Measurements from ENCODE around the gene HYAL1.

HYAL1 gene

DNA sequence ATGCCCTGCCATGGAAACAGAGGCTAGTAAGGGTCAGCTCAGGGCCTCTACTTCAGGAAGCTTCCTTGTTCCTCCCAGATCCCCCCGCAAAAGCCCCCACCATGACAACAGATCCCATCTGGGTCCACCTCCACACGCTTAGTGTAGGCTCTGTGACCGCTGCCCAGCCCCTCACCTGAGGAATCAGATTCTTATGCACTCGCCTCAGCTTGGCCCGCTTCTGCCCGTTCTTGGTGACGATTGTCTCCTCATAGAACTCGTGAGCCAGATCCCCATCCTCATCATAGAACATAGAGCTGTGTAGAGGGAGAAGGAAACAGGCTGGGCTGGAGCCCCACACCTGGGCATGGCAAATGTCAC lies 22.8 kb upstream of the HYAL1 start:
- Mint-ChIP-seq H3K9me3 (no peaks in the 10 kb centered on the region), H3K4me3 (no peak overlapping the region), H3K36me3 (ENCODE audit: low read depth) (peaks cover 21% of the 10 kb centered on the region), H3K27me3 (ENCODE audit: low read depth) (no peaks in the 10 kb centered on the region), H3K4me1 (ENCODE audit: low read depth) (peaks cover 12% of the 10 kb centered on the region), H3K27ac (peak overlapping the region; percentile 26)
- no peak for DNase-seq (ENCODE audit: low spot score)

DNA sequence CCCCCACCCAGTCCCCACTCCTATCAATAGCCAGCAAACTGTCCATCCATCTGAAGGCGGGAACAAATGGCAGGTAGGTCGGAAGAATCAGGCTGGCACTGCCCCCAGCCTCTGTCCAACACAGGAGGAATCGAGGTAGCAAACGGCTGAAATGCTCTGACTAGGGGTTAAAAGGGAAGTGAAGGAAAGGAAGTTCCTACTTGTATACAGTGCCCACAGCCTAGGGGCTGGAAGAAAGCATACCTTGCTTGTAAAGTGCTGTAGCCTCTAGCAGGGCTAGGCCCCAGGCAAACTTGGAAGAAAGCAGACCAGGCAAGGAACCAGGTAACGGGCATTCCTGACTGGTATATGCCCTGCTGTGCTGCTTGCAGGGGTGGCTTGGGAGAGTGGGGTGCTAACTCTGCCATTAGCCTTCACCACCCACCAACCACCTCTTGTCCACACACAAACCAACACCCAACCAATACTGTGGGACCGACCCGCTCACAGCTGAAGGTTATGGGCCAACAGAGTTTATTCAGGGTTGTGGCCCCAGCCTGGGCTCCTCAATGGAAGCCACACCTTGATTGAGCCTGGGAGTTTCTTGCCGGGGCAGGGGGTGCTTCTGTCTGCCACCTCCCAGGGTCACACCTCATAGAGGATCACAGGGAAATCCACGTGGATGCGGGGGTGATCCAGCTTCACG lies 22.3 kb upstream of the HYAL1 start:
- no peak for DNase-seq (ENCODE audit: low spot score)
- Mint-ChIP-seq H3K4me1 (ENCODE audit: low read depth) (peaks cover 13% of the 10 kb centered on the region), H3K4me3 (peak overlapping the region; percentile 18)

DNA sequence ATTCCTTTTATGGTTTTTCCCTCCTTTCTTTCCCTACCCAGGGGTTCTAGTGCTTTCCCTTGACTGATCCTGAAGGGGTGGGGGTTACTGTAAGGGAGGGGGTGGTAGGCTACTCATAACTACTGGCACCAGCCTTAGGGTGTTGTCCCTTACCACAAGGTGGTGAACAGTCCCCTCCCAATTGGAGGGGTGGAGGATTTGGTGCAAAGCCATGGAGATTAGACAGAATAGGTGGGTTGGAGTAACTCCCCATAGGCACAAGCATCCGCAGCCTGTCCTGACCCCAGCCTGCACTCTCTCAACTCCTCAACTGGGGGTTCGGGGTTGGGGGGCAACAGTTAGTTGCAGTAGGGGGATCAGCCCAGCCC lies 21.7 kb upstream of the HYAL1 start:
- Mint-ChIP-seq H3K4me3 (no peak overlapping the region), H3K9me3 (no peaks in the 10 kb centered on the region), H3K36me3 (ENCODE audit: low read depth) (peaks cover 12% of the 10 kb centered on the region), H3K27me3 (ENCODE audit: low read depth) (no peaks in the 10 kb centered on the region), H3K4me1 (ENCODE audit: low read depth) (peaks cover 19% of the 10 kb centered on the region), H3K27ac (peak overlapping the region; percentile 27)
- no peak for DNase-seq (ENCODE audit: low spot score)

More for the DNA sequence above, 22.3 kb upstream of the HYAL1 start:
- H3K27me3 Mint-ChIP-seq (ENCODE audit: low read depth): no peaks in the 10 kb centered on the region
- H3K27ac Mint-ChIP-seq: no peak overlapping the region
- H3K9me3 Mint-ChIP-seq: no peaks in the 10 kb centered on the region
- peaks cover 16% of the 10 kb centered on the region for H3K36me3 Mint-ChIP-seq (ENCODE audit: low read depth)

DNA sequence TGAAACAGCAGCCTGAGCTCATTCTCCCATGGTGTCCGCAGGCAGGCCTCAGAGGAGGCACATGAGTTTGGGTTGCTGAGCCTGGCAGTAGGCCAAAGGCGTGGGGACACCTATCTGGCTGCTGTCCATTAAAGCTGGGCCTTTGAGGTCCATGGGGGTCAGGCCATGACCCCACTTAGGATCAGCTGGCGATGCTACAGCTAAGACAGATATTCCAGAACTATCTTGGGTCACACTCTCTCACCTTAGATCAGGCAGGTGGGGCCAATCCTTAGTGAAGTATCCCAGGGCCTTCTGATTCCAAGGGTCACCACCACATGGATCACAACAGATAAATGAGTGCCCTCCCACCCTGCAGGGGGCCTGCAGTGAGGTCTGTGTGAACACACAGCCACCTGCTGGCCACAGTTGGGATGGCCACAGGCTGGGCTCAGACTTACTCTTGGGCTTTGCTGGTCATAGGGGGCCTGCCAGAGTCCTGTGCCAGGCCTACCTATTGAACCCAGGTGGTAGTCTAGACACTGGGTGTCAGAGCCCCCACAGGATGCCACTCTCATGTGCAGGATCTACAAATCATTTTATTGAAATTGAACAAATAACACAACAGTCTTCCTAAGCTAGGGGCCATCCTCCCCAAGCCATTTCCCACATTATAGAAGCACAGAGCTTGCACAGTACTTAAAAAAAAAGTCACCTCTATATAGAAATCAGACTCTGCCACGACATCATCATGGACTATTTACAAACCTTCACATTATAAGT lies 21.2 kb upstream of the HYAL1 start:
- Mint-ChIP-seq H3K27me3 (ENCODE audit: low read depth) (no peaks in the 10 kb centered on the region), H3K27ac (peak overlapping the region; percentile 27), H3K4me3 (peak overlapping the region; percentile 8), H3K9me3 (no peaks in the 10 kb centered on the region), H3K4me1 (ENCODE audit: low read depth) (peaks cover 19% of the 10 kb centered on the region), H3K36me3 (ENCODE audit: low read depth) (peaks cover 7% of the 10 kb centered on the region)
- peak; percentile 53 for DNase-seq (ENCODE audit: low spot score)

DNA sequence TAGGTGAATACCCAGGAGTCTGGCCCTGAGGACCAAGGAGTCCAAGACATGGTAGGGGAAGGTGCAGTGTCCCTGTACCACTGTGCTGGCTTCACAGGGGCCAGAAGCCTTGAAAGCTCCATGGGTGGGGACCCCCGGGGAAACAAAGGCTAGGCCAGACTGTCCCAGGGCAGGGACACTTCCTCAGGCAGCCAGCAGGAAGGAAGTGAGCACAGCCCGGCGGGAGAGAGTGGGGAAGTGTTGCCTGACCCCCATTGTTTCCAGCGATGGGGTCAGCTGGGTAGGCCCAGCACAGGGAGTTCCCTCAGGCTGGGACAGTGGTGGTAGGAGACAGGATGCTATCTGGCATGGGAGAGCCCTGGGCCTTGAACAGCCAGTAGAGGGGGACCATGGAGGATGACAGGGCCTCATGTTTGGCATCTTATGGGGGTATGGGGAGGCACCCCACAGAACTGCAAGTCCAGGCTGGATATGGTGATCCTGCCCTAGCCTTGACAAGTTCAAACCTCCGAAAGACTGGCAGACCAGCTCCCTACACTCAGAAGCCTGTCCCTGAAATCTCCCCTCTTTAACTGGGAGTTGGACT lies 20.3 kb upstream of the HYAL1 start:
- no peak overlapping the region for H3K4me3 Mint-ChIP-seq
- no peak overlapping the region for H3K27ac Mint-ChIP-seq
- H3K4me1 Mint-ChIP-seq (ENCODE audit: low read depth): peaks cover 24% of the 10 kb centered on the region
- no peaks in the 10 kb centered on the region for H3K27me3 Mint-ChIP-seq (ENCODE audit: low read depth)
- peaks cover 6% of the 10 kb centered on the region for H3K36me3 Mint-ChIP-seq (ENCODE audit: low read depth)
- no peaks in the 10 kb centered on the region for H3K9me3 Mint-ChIP-seq
- DNase-seq (ENCODE audit: low spot score): no peak

DNA sequence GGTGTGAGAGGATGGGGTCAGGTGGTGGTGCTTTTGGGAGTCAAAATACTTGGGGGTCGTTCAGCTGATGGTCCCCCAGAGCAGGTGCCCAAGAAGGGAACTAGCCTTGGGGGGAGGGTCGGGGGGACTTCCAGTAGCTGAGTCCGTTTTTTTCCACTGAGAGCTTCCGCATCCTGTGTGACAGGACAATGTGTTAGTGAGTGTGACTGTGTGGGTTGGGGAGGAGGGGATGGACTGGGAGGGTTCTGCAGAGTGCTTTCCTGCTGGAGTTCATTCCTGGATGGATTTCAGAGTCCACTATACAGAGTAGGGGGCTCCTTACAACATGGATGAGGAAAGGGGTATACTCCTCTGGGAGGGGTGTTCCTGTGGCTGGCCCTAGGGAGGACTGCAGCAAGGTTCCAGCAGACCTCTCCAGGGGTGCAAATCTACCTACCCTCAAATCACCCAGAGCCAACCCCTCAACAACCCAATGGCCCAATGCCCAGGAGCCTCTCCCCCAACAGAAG lies 19.8 kb upstream of the HYAL1 start:
- H3K27me3 Mint-ChIP-seq (ENCODE audit: low read depth): no peaks in the 10 kb centered on the region
- H3K4me1 Mint-ChIP-seq (ENCODE audit: low read depth): peaks cover 23% of the 10 kb centered on the region
- H3K36me3 Mint-ChIP-seq (ENCODE audit: low read depth): peaks cover 3% of the 10 kb centered on the region
- no peak overlapping the region for H3K4me3 Mint-ChIP-seq
- peak overlapping the region; percentile 43 for H3K27ac Mint-ChIP-seq
- no peak for DNase-seq (ENCODE audit: low spot score)
- H3K9me3 Mint-ChIP-seq: no peaks in the 10 kb centered on the region

DNA sequence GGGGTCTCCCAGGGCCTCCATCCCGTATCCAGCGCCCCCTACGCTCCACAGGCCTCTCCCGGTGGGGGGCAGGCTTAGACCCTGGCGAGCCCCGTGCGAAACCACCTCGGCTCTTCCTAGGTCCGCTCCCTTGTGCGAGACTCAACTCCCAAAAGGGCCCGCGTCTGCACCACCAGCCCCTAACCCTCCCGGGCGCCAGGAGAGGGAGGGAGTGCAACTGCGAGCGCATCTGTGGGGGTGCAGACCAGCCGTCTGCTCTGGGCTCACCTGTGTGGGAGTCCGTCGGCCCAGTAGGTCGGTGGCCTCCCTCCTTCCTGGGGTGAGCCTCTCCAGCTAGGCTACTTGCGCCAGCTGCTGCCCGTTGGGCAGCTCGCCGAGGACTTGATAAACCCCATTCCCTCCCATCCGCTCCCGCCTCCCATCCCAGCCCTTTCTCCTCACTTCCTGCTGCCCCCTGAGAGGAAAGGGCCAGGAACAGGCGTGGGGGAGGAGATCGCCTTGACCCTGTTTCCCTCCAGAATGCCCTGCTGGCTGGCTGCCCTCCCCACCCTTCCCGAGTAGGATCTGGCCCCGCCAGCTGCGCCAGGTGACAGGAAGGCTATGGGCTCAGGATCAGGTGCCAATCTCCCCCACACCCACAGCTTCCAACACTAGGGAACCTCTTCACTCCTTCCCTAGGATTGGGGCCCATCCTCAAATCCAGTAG lies 19.2 kb upstream of the HYAL1 start, which contains the start of gene HYAL2:
HYAL2 (minus strand) TSS at position 360 of the 706 bp plus-strand sequence. CDS start 2,256 bp downstream, outside the sequence.
- H3K9me3 Mint-ChIP-seq: no peaks in the 10 kb centered on the region
- peaks cover 3% of the 10 kb centered on the region for H3K36me3 Mint-ChIP-seq (ENCODE audit: low read depth)
- H3K4me3 Mint-ChIP-seq: peak within 1 kb of the TSS; percentile 82
- peaks cover 22% of the 10 kb centered on the region for H3K4me1 Mint-ChIP-seq (ENCODE audit: low read depth)
- peak within 1 kb of the TSS; percentile 92 for H3K27ac Mint-ChIP-seq
- H3K27me3 Mint-ChIP-seq (ENCODE audit: low read depth): no peaks in the 10 kb centered on the region
- no peak for DNase-seq (ENCODE audit: low spot score)

DNA sequence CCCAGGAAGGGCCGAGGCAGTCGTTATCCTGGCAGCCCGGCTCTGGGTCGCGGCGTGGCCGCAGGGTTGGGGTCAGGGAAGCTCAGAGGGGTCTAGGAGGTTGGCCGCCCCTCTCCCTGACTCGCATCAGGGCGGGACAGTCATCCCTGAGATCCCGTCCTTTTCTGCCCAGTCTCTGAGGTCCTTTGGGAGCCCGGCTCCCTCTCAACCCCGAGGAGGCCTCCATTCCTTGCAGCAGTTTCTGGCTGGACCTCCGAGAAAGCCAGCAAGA lies 18.7 kb upstream of the HYAL1 start:
- H3K36me3 Mint-ChIP-seq (ENCODE audit: low read depth): peaks cover 3% of the 10 kb centered on the region
- H3K4me1 Mint-ChIP-seq (ENCODE audit: low read depth): peaks cover 20% of the 10 kb centered on the region
- no peaks in the 10 kb centered on the region for H3K9me3 Mint-ChIP-seq
- H3K27me3 Mint-ChIP-seq (ENCODE audit: low read depth): no peaks in the 10 kb centered on the region
- H3K27ac Mint-ChIP-seq: no peak overlapping the region
- no peak for DNase-seq (ENCODE audit: low spot score)
- H3K4me3 Mint-ChIP-seq: no peak overlapping the region

DNA sequence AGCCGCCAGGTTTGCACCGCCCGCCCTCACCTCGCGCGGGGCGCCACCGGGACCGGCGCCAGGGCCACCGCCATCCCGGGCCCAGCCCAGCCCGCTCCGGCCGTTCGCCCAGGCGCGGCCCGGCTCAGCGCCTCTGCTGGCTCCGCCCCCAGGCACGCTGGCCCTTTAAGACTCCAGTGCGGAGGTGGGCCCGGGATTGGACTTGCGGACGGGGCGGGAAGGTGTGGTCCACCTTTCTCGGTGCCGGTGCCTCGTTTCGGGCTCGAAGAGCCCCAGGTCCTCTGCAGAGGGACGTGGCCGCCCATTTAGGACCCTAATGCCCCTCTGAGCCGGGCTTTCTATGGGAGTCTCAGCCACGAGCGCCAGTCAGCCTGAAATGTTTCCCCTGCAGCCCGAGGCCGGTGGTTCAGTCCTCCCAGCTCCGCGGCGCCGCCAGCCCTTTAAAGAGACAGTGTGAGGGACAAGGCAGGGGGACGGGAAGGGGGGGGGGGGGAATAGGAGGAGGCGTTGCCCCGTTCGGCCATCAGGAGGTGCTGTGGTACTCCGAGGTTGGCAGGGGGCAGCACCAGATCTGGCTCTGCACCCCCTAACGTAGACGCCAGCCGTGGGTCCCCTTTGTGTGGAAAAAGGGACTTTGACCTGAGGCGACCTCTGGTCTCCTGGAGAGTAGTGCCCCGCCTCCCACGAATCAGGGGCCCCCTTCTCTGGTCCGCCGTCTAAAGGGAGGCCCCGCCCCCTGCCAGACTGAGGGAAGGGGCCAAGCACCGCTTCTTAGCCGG lies 18.2 kb upstream of the HYAL1 start:
- Mint-ChIP-seq H3K9me3 (no peaks in the 10 kb centered on the region), H3K4me1 (ENCODE audit: low read depth) (peaks cover 21% of the 10 kb centered on the region)

DNA sequence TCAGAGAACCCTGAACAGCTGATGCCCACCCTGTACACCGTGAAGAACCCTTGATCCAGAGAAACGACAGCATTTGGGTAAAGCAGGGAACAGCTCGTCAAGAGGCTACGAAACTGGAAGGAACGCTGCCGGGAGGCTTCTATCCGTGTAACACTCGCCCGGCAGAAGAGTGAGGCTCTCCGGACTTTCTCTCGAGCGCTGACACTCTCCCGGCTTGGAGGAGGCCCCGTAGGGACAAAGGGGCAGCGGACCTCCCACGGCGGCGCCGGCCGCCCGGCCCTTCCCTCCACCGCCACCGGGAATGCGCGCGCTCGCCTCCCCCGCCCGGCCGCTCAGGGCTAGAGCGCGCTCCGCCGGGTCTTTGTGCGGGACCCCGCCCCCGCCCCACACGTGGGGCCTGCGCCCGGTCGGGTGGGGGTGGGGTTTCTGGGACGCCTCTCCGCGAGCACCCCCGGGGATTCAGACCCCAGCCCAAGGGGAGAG lies 17.5 kb upstream of the HYAL1 start:
- Mint-ChIP-seq H3K9me3 (no peaks in the 10 kb centered on the region), H3K4me1 (ENCODE audit: low read depth) (peaks cover 25% of the 10 kb centered on the region), H3K27me3 (ENCODE audit: low read depth) (no peaks in the 10 kb centered on the region), H3K4me3 (peak overlapping the region; percentile 92), H3K36me3 (ENCODE audit: low read depth) (peaks cover 6% of the 10 kb centered on the region), H3K27ac (peak overlapping the region; percentile 84)
- peak; percentile 78 for DNase-seq (ENCODE audit: low spot score)

More for the DNA sequence above, 18.2 kb upstream of the HYAL1 start:
- H3K27ac Mint-ChIP-seq: peak overlapping the region; percentile 92
- peak; percentile 88 for DNase-seq (ENCODE audit: low spot score)
- H3K36me3 Mint-ChIP-seq (ENCODE audit: low read depth): peaks cover 3% of the 10 kb centered on the region
- peak overlapping the region; percentile 82 for H3K4me3 Mint-ChIP-seq
- H3K27me3 Mint-ChIP-seq (ENCODE audit: low read depth): no peaks in the 10 kb centered on the region

DNA sequence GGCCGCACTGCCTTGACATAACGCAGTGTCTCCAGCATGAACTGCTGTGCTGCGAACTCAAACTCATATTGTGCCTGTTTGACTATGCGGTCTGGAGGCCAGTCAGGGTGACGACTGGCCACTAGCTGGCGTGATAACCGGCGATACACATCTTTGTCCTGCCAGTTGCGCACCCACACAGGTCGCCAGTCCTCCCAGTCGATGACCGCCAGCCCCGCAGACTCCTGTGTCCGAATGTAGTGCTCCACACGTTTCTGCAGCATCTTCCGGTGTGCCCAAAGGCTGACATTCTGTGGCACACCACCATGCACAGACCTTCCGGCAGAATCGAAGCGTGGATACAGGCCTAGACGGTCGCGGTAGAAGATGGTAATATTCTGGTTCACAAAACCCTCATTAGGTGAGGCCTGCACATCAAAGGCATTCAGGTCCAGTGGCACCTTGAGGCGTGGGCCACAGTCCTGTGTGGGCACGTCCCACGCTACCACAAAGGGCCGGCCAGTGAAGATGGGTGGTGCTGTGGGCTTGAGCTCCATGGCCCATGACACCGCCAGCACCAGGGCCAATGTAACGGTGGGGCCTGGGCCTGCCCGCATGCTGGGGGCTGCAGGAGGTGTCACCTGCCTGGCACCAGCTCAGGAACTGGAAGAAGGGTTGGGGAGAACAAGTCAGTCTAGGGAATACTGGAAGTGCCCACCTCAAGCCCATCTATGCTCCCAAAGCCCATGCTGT lies 16.7 kb upstream of the HYAL1 start:
- Mint-ChIP-seq H3K4me3 (peak overlapping the region; percentile 92), H3K36me3 (ENCODE audit: low read depth) (peaks cover 6% of the 10 kb centered on the region), H3K27me3 (ENCODE audit: low read depth) (no peaks in the 10 kb centered on the region), H3K4me1 (ENCODE audit: low read depth) (peaks cover 25% of the 10 kb centered on the region), H3K27ac (no peak overlapping the region), H3K9me3 (no peaks in the 10 kb centered on the region)
- no peak for DNase-seq (ENCODE audit: low spot score)

DNA sequence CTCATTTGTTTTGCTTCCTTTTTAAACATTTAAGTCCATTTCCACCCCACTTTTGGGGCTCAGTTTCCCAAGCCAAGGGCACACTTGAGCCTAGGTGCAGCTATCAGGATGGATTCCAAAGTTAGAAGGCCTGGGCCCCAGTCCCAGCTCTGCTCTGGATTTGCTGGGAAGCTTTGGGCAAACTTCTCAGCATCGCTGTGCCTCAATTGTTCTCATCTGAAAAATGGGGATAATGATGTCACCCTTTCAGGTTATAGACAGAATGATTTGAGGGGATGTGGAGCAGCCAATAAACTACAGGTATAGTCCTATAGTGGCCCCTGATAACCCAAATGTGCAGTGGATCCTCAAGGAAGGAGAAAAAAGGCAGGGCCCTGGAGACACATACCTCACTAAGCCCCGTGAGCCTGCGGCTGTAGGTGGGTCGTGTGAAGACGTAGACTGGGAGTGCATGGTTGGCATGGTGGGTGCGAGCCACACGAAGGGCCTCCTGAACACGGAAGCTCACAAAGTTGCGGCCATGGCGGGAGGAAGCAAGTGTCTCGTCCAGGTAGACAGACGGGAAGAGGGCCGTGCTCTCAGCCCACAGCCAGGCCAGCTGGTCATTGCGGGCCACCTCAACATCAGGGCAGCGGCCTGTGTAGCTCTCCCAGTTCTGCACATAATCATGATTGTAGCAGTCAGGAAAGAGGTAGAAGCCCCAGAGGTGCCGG lies 16.0 kb upstream of the HYAL1 start:
- Mint-ChIP-seq H3K36me3 (ENCODE audit: low read depth) (peaks cover 4% of the 10 kb centered on the region), H3K4me3 (peak overlapping the region; percentile 42), H3K27me3 (ENCODE audit: low read depth) (no peaks in the 10 kb centered on the region), H3K27ac (no peak overlapping the region), H3K4me1 (ENCODE audit: low read depth) (peaks cover 25% of the 10 kb centered on the region), H3K9me3 (no peaks in the 10 kb centered on the region)
- DNase-seq (ENCODE audit: low spot score): no peak

All from T-helper 2 cell treated with Interferon-gamma antibody and Interleukin-4, amounts not matched to agents 5 μg/mL and 100 μg/mL, for 36 hours (primary cell).